MCF 10A (cell line): ENCODE results near the gene ELFN2. TPM values are rescaled to one million over a fixed set of nuclear protein-coding genes. Genes with fewer than 3 reads are reported as not detected.

Experiments
- BruUV-seq: library from RNA; stranded (reverse); fragments of 400-500 nt; replicated peaks from 2 replicates; lab custom pipeline; 2021; lab: Mats Ljungman, UMichigan
- CTCF ChIA-PET: fragments of 300-600 bp; sonication (Branson Sonifier 250); formaldehyde crosslinking; extraction: SDS; loops from one replicate; lab custom pipeline; 2021; ENCODE audit warnings: antibody characterized with exemption, inconsistent platforms; lab: Yijun Ruan, JAX
- POLR2A ChIA-PET: fragments of 300-600, 350-650 bp; sonication (Branson Sonifier 250); formaldehyde crosslinking; extraction: SDS; loops from one replicate; lab custom pipeline; 2020; ENCODE audit warnings: antibody characterized with exemption, inconsistent platforms; lab: Yijun Ruan, JAX
- DNase-seq: peaks from one replicate; pipeline ENCODE4 v3.0.0-alpha.2; 2018; ENCODE audit not compliant: unreplicated experiment
- H3K27ac Mint-ChIP-seq: one replicate; pipeline ENCODE4 v1.8.0; 2022; ENCODE audit warnings: mild to moderate bottlenecking, low read depth, mixed read lengths; ENCODE audit not compliant: unreplicated experiment
- H3K27me3 Mint-ChIP-seq: one replicate; pipeline ENCODE4 v1.8.0; 2022; ENCODE audit warnings: mixed read lengths; ENCODE audit not compliant: insufficient read depth, unreplicated experiment
- H3K36me3 Mint-ChIP-seq: one replicate; pipeline ENCODE4 v1.8.0; 2022; ENCODE audit warnings: mild to moderate bottlenecking, moderate library complexity, mixed read lengths; ENCODE audit not compliant: insufficient read depth, unreplicated experiment
- H3K4me1 Mint-ChIP-seq: one replicate; pipeline ENCODE4 v1.8.0; 2022; ENCODE audit warnings: mixed read lengths; ENCODE audit not compliant: insufficient read depth, unreplicated experiment
- H3K4me3 Mint-ChIP-seq: one replicate; pipeline ENCODE4 v1.8.0; 2022; ENCODE audit warnings: mild to moderate bottlenecking, moderate library complexity, mixed read lengths; ENCODE audit not compliant: unreplicated experiment
- H3K9me3 Mint-ChIP-seq: one replicate; pipeline ENCODE4 v1.8.0; 2022; ENCODE audit warnings: mixed read lengths; ENCODE audit not compliant: unreplicated experiment
- CTCF ChIP-seq: fragments of 200-600 bp; IDR thresholded peaks from one replicate; pipeline ENCODE4 v1.8.0; 2022; ENCODE audit warnings: antibody characterized with exemption, mild to moderate bottlenecking; ENCODE audit not compliant: unreplicated experiment
- intact Hi-C: fragments of 100-400 bp; cut with micrococcal nuclease; formaldehyde crosslinking; loops from 2 replicates; pipeline ENCODE4 v1.14.1; 2022
- total RNA-seq: library from RNA; stranded (reverse); gene quantifications from 2 replicates; pipeline ENCODE4 v1.2.3, GENCODE V29; 2022

ELFN2 gene
- total RNA-seq, 1 experiment from 2014 or later, result 4.2 TPM

- no peak for DNase-seq
- no peaks in the 10 kb centered on the region for H3K36me3 Mint-ChIP-seq
- H3K4me1 Mint-ChIP-seq, result no peaks in the 10 kb centered on the region
- H3K27ac Mint-ChIP-seq, result no peak overlapping the region
- no peaks in the 10 kb centered on the region for H3K27me3 Mint-ChIP-seq
- ChIA-PET CTCF (interaction anchor here (1.0 to 1.4 kb wide), 2 partner anchors 29 to 127 kb away, joined by 4 read pairs; no protein-coding TSS in a partner anchor), POLR2A (no interaction called here)
- TF ChIP-seq CTCF, result no peak
- BruUV-seq, result no TSS peak
- peaks cover 9% of the 10 kb centered on the region for H3K9me3 Mint-ChIP-seq
- intact Hi-C loops, result no loop called here
- H3K4me3 Mint-ChIP-seq, result no peak overlapping the region
Measured at GRCh38 chr22:37443086-37443485, 15.8 kb upstream of the ELFN2 start.

GRCh38 chr22:37442537-37442936, 15.3 kb upstream of the ELFN2 start:
- peak; percentile 63 for DNase-seq
- TF ChIP-seq CTCF, result no peak
- no peaks in the 10 kb centered on the region for H3K27me3 Mint-ChIP-seq
- no peak overlapping the region for H3K27ac Mint-ChIP-seq
- no peaks in the 10 kb centered on the region for H3K4me1 Mint-ChIP-seq
- intact Hi-C loops, result no loop called here
- no peak overlapping the region for H3K4me3 Mint-ChIP-seq
- ChIA-PET POLR2A (no interaction called here), CTCF (interaction anchor here (1.0 to 1.9 kb wide), 4 partner anchors 13 to 163 kb away, joined by 3 to 7 read pairs (median 4); no protein-coding TSS in a partner anchor)
- H3K9me3 Mint-ChIP-seq, result peaks cover 9% of the 10 kb centered on the region
- no peaks in the 10 kb centered on the region for H3K36me3 Mint-ChIP-seq
- no TSS peak for BruUV-seq

GRCh38 chr22:37442135-37442534, 14.9 kb upstream of the ELFN2 start:
- Mint-ChIP-seq H3K27ac (no peak overlapping the region), H3K9me3 (peaks cover 9% of the 10 kb centered on the region), H3K36me3 (no peaks in the 10 kb centered on the region), H3K4me3 (no peak overlapping the region), H3K4me1 (no peaks in the 10 kb centered on the region), H3K27me3 (no peaks in the 10 kb centered on the region)
- CTCF ChIA-PET, result interaction anchor here (0.7 to 1.9 kb wide), 5 partner anchors 13 to 162 kb away, joined by 3 to 7 read pairs (median 4); no protein-coding TSS in a partner anchor
- POLR2A ChIA-PET, result interaction anchor here (0.6 kb wide), 1 partner anchor 121 kb away, joined by 3 read pairs; no protein-coding TSS in a partner anchor
- BruUV-seq, result no TSS peak
- no peak for DNase-seq
- intact Hi-C loops, result no loop called here
- TF ChIP-seq CTCF, result no peak

- Mint-ChIP-seq H3K4me3 (no peak overlapping the region), H3K27me3 (no peaks in the 10 kb centered on the region), H3K9me3 (peaks cover 9% of the 10 kb centered on the region), H3K27ac (no peak overlapping the region), H3K4me1 (no peaks in the 10 kb centered on the region), H3K36me3 (no peaks in the 10 kb centered on the region)
- POLR2A ChIA-PET, result no interaction called here
- BruUV-seq, result no TSS peak
- intact Hi-C loops, result no loop called here
- no peak for DNase-seq
- CTCF ChIA-PET, result interaction anchor here (0.6 to 1.9 kb wide), 4 partner anchors 12 to 179 kb away, joined by 3 to 7 read pairs (median 4); no protein-coding TSS in a partner anchor
- TF ChIP-seq CTCF, result no peak
Measured at GRCh38 chr22:37440875-37441274, 13.6 kb upstream of the ELFN2 start.
